ENCODE measurements around the gene GIMAP8.

Gene GIMAP8

DNA sequence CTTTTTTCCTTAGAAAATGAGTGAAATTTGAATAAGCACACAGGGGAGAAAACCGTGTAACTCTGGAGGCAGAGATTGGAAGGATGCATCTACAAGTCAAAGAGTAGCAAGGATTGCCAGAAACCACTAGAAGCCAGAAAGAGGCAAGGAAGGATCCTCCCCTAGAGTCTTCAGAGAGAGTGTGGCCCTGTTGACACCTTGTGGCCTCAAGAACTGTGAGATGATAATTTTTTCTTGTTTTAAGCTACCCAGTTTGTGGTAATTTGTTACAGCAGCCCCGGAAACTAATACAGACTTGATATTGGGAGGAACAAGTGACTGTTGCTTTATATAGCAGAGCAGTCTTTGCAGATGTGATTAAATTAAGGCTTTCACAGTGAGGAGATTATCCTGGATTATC is 60.6 kb downstream of the GIMAP8 start:
- TF ChIP-seq, protein P1, sequence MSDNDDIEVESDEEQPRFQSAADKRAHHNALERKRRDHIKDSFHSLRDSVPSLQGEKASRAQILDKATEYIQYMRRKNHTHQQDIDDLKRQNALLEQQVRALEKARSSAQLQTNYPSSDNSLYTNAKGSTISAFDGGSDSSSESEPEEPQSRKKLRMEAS (IDR thresholded peaks at IDR 0.05; ENCODE audit: low read depth, low read length): no peak
- TF ChIP-seq, protein P2, sequence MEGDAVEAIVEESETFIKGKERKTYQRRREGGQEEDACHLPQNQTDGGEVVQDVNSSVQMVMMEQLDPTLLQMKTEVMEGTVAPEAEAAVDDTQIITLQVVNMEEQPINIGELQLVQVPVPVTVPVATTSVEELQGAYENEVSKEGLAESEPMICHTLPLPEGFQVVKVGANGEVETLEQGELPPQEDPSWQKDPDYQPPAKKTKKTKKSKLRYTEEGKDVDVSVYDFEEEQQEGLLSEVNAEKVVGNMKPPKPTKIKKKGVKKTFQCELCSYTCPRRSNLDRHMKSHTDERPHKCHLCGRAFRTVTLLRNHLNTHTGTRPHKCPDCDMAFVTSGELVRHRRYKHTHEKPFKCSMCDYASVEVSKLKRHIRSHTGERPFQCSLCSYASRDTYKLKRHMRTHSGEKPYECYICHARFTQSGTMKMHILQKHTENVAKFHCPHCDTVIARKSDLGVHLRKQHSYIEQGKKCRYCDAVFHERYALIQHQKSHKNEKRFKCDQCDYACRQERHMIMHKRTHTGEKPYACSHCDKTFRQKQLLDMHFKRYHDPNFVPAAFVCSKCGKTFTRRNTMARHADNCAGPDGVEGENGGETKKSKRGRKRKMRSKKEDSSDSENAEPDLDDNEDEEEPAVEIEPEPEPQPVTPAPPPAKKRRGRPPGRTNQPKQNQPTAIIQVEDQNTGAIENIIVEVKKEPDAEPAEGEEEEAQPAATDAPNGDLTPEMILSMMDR (IDR thresholded peaks at IDR 0.05; ENCODE audit: low read depth, low read length): no peak
- TF ChIP-seq POLR2A (IDR thresholded peaks at IDR 0.05; ENCODE audit: extremely low read depth, insufficient read length) (no peak), MYC (IDR thresholded peaks at IDR 0.05; ENCODE audit: low read depth, low read length) (no peak)
- no peak overlapping the region for H3K4me3 ChIP-seq (ENCODE audit: low read depth, low read length)
- no peak for DNase-seq (ENCODE audit: low read depth)

DNA sequence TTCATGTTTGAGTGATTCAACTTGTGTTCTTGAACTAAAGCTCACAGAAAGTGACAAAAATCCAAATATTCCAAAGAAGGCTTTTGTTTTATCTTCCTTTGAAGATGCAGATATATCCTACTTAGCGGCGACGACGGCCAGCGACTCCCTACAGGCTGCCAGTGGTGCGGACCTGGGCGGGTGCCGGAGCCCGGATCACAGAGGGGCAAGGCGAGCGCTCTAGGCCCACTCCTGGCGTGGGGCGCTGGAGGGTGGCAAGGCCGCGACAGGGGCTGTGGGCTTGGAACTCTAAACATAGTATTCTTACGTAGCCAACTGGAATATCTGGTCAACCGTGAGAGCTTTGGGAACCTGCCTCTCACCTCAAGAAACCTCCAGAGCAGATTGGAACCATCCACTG is 63.3 kb downstream of the GIMAP8 start:
- no peak for DNase-seq (ENCODE audit: low read depth)
- no peak for TF ChIP-seq MYC (IDR thresholded peaks at IDR 0.05; ENCODE audit: low read depth, low read length)
- no peak for TF ChIP-seq POLR2A (IDR thresholded peaks at IDR 0.05; ENCODE audit: extremely low read depth, insufficient read length)
- TF ChIP-seq, protein P1 (IDR thresholded peaks at IDR 0.05; ENCODE audit: low read depth, low read length): no peak
- TF ChIP-seq, protein P2 (IDR thresholded peaks at IDR 0.05; ENCODE audit: low read depth, low read length): no peak
- H3K4me3 ChIP-seq (ENCODE audit: low read depth, low read length): no peak overlapping the region

DNA sequence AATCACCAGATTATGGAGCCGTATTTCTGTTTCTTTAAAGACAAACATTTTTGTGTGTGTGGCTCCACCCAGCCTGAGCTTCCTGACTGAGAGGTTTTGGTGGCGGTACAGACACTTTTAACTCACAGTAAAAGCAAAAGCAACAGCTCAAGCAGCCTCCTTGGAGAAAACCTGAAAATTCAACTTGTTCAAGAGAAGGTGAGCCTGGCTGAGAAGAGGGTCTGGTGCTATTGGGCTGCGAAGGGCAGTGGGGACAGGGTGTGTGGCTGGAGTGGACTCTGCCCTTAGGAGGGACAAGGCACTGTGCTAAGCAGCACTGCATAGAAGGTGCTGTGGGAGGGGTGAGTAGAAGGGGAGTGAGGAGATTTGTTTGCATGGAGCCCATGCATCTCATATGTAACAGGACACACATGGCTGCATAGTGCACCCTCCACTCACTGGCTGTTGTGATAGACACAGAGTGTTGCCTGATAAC is 64.4 kb downstream of the GIMAP8 start, which contains the start of gene GIMAP7:
GIMAP7 (plus strand) TSS at position 125 of the 475 bp plus-strand sequence. CDS start 5,103 bp downstream, outside the sequence.
- H3K4me3 ChIP-seq (ENCODE audit: low read depth, low read length): no peak within 1 kb of the TSS
- TF ChIP-seq MYC (IDR thresholded peaks at IDR 0.05; ENCODE audit: low read depth, low read length) (no peak), POLR2A (IDR thresholded peaks at IDR 0.05; ENCODE audit: extremely low read depth, insufficient read length) (no peak)
- TF ChIP-seq, protein P1 (IDR thresholded peaks at IDR 0.05; ENCODE audit: low read depth, low read length): no peak
- TF ChIP-seq, protein P2 (IDR thresholded peaks at IDR 0.05; ENCODE audit: low read depth, low read length): no peak
- DNase-seq (ENCODE audit: low read depth): no peak

DNA sequence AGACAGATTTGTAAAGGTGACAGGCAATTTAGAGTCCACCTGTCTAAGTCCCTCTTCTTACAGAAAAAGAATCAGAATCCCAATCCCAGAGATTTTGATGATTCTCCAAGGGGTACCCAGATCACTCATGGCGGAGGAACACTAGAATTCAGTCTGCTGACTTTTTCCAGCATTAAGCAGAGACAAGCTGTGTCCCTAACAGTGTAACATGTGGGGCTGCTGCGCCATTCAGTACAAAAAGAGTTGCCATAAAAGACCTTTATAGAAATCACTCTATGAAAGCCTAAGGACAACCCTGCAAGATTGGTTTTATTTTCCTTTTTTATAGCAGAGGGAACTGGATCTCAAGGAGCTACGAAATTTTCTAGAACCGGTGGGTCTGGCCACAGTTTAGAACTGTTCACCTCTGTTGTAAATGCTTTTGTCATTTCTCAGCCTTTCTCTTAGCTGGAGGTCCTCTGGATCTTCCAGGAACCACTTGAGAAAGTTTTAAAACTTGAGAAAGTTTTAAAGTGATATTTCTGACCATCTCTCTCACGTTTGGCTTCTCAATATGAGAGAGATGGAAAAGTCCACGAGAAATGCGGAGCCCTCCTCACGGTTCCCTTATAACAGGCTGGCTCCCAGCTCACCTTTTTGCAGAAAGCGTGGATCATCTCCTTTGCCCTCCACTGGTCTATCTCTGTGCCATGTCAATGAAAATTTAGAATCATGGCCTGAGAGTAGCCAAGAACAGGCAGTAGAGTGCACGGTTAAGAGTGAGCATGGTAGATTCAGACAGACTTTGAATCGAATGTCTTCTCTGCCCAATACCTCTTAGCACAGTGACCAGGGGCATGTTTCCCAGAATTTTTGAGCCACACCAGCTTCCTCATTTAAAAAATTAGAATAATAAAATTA is 65.1 kb downstream of the GIMAP8 start:
- TF ChIP-seq MYC (IDR thresholded peaks at IDR 0.05; ENCODE audit: low read depth, low read length): no peak
- TF ChIP-seq, protein P2 (IDR thresholded peaks at IDR 0.05; ENCODE audit: low read depth, low read length): no peak
- TF ChIP-seq, protein P1 (IDR thresholded peaks at IDR 0.05; ENCODE audit: low read depth, low read length): no peak
- H3K4me3 ChIP-seq (ENCODE audit: low read depth, low read length): no peak overlapping the region
- no peak for DNase-seq (ENCODE audit: low read depth)

DNA sequence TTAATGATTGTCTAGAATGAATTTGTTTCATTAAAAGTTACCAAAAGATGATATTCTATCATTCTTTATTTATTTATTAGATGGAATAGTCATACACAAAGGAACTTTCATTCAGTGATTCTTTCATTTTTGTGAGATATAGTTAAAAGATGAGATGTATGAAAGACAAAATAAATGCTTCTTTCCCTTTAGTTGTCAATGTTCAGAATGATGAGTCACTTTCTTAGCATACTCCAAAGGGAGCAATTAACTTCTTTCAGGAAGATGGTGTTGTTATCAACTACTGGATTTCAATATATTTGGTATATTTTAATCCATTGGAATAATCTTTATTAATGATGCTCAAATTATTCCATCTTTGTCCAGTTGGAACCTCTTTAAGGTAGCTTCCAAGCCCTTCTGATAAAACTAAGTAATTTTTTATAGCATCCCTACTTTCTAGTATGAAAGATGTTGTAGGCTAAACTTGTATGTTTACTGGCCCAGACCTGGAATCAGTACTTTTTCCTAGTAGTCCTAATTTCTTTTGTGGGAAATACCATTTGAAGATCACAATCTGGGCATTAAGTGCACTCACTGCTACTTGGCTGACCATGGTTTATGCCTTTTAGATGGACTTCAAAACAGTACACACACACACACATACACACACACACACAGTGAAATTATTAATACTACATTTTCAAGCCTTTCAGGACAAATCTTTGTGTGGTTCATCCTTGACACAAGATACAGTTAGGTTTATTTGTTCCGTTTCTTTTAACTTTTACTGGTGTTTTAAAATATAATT is 66.7 kb downstream of the GIMAP8 start:
- no peak for DNase-seq (ENCODE audit: low read depth)
- no peak overlapping the region for H3K4me3 ChIP-seq (ENCODE audit: low read depth, low read length)
- TF ChIP-seq, protein P2 (IDR thresholded peaks at IDR 0.05; ENCODE audit: low read depth, low read length): no peak
- TF ChIP-seq, protein P1 (IDR thresholded peaks at IDR 0.05; ENCODE audit: low read depth, low read length): no peak
- TF ChIP-seq MYC (IDR thresholded peaks at IDR 0.05; ENCODE audit: low read depth, low read length) (no peak), POLR2A (IDR thresholded peaks at IDR 0.05; ENCODE audit: extremely low read depth, insufficient read length) (no peak)

Measured in NB4 (cell line).